ENCODE results near the gene ZBTB24.
"Not testable (repeated sequence)": the region's sequence is repeated elsewhere in the genome, so short reads cannot be mapped to it uniquely, and the experiment has no call there.

DNA sequence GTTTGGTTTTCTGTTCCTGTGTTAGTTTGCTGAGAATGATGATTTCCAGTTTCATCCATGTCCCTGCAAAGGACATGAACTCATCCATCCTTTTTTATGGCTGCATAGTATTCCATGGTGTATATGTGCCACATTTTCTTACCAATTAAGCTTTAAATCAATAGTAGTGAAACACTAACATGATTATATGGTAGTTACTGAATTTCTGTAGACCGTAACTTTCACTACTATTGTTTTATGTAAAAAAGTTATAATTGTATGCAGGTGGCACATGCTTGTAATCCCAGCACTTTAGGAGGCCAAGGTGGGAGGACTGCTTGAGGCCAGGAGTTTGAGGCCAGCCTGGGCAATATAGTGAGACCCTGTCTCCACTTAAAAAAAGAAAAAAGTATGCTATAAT, 21.8 kb downstream of the ZBTB24 start:
- TF ChIP-seq POLR2AphosphoS5, POLR2A (IDR thresholded peaks at IDR 0.05): not testable (repeated sequence)
- TF ChIP-seq, protein P1, sequence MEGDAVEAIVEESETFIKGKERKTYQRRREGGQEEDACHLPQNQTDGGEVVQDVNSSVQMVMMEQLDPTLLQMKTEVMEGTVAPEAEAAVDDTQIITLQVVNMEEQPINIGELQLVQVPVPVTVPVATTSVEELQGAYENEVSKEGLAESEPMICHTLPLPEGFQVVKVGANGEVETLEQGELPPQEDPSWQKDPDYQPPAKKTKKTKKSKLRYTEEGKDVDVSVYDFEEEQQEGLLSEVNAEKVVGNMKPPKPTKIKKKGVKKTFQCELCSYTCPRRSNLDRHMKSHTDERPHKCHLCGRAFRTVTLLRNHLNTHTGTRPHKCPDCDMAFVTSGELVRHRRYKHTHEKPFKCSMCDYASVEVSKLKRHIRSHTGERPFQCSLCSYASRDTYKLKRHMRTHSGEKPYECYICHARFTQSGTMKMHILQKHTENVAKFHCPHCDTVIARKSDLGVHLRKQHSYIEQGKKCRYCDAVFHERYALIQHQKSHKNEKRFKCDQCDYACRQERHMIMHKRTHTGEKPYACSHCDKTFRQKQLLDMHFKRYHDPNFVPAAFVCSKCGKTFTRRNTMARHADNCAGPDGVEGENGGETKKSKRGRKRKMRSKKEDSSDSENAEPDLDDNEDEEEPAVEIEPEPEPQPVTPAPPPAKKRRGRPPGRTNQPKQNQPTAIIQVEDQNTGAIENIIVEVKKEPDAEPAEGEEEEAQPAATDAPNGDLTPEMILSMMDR (IDR thresholded peaks at IDR 0.05 in 8 of 11, conservative IDR thresholded peaks at IDR 0.05 in 3 of 11), result not testable (repeated sequence)

Measured in spleen (tissue), 7 donors.